ENCODE data around the gene NOTCH1.

NOTCH1 gene

DNA sequence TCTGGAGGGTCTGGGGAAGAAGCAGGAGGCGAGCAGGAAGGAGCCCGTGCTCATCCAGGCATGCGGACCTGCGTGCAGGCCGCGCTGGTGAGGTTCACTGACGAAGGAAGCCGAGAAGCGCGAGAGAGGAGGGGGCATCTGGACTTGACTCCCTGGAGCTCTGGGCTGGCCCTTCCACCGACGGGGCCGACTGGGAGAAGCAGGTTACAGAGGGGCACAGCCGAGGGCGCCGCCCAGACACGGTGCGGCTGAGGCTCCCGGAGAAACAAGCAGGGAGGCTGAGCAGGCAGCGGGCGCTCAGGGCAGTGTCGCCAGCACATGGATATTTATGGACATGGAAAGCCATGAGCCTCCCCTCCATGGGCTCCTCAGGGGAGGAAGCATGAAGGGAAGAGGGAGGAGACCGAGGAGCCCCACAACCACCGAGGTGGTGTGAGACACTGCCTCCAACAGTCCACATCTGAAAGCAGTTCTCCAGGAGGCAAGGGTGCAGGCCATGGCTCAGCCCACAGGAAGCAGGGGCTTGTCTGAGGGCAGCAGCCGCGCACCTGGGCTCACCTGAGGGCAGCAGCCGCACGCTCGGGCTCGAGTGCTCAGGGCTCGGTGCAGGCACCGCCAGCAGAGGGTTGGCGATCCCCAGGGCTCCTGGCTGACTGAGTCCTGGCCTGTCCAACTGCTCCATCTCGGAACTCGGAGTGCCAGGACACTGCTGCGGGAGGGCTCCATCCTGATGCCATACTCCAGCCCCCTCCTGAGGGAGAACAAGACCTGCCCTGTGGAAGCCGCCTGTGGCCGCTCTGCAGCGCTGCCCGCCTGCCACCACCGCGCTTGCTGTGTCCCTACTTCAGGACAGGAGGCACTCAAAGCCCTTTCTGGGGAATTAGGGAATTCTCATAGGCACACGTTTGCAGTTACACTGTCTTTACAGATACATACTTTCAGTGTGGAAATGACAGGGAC is 90.5 kb downstream of the NOTCH1 start:
- no peak for DNase-seq

DNA sequence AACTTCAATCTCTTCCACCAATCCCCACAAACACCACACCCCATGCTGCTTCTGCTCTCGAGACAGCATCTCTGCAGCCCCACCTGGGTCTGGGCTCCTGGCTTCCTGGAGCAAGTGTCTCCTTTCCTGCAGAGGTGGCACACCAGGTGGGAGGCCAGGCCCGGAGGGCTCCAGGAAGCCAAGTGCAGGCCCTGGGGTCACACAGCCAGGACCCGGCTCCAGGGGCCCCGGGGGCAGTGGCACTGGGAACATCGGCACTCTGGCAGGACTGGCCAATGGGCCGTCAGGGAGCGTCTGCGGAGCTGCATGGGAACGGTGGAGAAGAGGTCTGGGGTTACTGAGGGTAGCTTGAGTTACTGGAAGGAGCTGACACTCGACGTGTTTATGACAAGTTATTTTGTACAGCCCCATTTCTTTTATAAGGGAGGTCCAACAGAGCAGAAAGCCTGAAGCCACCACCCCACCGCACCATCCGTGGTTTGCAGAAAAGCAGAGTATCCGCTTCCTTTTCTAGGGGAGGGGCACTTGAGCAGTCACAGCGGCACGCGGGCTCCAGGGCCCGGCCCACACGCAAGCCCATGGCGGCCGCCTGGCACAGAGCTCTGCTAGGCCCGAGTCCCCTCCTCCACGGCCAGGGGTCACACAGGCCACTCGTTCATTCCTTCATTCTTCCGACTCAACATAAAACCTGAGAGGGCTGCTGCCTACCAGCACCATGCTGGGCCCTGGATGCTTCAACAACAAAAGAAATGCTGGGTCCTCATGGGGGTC is 91.6 kb downstream of the NOTCH1 start:
- DNase-seq = no peak

DNA sequence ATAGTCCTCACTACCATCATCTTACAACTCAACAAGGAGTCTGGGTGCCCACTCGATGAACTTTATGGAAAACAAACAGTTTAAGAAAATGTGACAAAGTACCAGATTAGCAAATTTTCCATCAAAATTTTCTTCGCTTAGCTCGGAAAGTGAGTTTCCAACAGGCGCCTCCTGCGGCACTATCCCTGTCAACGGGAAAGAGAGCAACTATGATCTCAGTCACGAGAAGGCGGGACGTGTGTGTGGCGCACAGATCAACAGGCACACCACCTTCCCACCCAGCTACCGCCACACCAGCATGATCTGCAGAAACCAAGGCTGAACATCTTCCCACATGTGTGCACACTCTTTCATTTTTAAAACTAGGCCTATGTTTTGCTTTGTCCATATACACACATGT is 92.5 kb downstream of the NOTCH1 start:
- DNase-seq = no peak

DNA sequence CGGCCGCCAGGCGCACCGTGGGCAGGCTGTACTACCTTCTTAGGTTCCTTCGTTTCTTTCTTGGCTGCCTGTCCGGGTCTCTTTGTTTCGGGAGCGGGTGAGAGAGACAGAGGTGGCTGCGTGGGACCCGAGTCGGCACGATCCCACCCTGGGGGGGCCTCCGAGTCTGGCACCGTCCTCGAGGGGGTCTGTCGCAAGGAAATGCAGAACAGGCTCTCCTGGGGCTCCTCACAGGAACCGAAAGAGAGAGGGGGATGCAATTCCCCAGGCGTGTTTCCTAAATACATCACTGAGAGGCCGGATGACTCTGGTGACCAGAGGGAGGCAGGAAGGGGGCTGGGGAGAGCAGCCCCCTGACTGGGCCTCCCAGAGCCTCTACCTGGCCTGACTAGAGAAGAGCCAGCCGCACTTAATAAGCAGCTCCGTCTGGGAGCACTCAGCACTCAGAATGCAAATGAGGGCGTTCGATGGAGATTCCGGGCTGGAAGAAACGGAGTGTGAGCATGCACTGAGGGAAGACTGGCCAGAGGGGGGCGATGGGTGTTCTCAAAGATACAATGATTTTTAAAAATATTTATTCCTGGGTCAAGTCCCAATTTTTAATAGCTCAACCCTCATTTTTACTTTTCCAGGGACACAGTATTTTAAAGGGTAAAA is 94.5 kb downstream of the NOTCH1 start:
- DNase-seq = no peak

DNA sequence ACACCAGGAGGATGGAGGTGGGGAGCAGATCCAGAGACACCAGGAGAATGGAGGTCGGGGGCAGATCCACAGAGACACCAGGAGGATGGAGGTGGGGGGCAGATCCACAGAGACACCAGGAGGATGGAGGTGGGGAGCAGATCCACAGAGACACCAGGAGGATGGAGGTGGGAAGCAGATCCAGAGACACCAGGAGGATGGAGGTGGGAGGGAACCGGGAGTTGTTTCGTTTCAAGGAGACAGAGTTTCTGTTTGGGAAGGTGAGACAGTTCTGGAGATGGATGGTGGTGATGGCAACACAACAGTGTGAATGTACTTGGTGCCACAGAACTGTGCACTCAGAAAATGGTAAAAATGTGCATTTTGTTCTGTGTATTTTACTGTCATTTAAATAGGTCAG is 97.2 kb downstream of the NOTCH1 start:
- no peak for DNase-seq

DNA sequence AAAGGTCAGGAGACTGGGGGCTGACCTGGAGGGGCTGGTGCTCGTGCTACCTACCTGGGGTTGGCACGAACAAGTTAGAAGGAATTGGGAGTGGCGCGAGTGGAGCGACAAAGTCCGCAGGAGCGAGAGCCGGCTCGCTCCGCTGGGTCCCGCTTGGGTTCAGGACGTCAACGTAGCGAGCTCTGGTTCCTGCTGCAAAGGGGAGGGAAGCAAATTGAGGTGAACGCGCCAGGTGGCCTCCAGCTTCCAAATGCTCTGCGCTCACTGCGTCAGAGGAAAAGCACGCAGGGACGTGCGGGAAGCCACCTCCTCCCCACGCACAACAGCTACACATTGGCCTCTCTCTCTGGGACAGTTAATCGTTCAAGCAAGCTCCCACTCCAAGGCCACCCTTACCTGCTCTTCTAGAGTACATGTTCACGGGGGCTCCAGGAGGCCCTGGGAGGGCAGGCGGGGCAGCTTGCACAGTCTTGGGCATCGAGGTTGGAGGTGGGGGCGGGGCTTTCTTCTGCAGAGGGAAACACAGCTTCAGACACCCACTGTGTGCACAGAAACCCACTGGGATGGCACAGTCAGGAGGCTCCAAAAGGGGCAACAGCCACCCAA is 98.6 kb downstream of the NOTCH1 start:
- no peak for DNase-seq

DNA sequence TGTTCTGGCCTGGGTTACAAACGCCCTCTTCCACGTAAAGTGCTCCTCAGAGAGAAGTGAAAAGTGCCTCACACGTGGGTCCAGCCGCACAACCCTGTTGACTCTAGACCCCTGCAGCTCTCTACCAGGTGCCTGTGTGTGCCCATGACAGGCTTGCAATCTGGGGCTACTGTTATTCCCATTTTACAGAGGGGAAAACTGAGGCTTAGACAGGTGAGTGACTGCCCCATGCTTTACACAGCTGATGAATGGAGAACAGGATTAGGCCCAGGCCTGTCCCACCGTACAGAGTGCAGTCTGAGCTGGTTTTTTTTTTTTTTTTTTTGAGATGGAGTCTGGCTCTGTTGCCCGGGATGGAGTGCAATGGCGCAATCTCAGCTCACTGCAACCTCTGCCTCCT is 100.0 kb downstream of the NOTCH1 start:
- DNase-seq = no peak

Measured in NCI-H1436 (cell line).